ENCODE measurements around the gene PLOD2.
"Not testable (repeated sequence)": the region's sequence is repeated elsewhere in the genome, so short reads cannot be mapped to it uniquely, and the experiment has no call there.

PLOD2 gene

GRCh38 chr3:146134348-146135117 lies 26.5 kb downstream of the PLOD2 start:
- DNase-seq, result no peak

DNA sequence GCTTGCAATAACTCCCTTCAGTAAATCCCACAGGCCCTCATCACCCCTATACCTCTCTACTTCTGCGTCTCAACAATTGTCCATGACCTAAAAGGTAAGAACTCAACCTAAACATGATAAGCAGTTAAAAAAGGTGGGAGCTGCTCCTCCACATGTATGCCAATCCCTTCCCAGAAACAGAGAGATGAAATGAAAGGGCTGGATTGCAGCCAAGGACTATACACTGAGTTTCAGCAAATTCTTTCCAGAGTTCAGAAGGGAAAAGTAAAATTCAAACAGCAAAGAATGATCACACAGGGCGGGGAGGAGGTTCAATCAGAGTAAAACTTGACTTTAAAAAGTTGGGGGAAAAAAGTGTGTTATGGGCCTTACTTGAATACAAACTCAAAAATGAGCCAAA lies 27.5 kb downstream of the PLOD2 start:
- no peak for DNase-seq

- DNase-seq, result no peak
Measured at GRCh38 chr3:146131616-146132410, 29.2 kb downstream of the PLOD2 start.

DNA sequence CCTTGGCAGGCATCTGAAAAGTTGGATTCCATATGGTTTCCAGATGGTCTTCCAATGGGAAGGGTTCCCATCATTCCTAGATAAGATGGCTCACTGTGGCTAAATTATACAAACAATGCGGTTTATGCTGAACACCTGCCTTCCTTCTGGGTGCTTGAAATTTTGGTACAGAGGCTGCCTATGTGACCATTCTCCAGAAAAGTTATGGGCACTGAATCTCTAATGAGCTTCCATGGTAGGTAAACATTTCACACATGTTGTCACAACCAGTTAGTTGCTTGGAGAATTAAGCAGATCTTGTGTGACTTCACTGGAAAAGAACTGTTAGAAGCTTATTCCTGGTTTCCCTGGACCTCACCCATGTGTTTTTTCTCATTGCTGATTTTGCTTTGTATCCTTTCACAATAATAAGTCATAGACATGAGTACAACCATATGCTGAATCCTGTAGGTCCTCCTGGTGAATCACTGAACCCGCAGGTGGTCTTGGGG lies 30.1 kb downstream of the PLOD2 start:
- DNase-seq, result no peak

DNA sequence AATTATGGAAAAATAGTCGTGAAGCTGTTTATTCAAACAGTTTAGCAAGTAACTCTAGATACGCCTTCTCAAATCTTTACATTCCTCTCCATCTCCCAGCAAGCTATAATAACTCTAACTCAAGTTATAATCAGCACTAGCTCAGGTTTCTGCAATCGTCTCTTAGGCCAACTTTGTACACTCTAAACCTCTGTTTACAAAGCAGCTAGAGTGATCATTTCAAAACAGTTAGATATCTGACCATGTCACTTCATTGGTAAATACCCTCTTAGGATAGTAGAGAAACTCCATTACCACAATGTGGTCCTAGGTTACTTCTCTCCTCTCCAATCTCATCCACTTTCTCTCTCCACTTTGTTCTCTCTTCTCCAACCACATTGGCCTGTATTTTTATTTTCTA lies 31.2 kb downstream of the PLOD2 start:
- DNase-seq, result no peak

DNA sequence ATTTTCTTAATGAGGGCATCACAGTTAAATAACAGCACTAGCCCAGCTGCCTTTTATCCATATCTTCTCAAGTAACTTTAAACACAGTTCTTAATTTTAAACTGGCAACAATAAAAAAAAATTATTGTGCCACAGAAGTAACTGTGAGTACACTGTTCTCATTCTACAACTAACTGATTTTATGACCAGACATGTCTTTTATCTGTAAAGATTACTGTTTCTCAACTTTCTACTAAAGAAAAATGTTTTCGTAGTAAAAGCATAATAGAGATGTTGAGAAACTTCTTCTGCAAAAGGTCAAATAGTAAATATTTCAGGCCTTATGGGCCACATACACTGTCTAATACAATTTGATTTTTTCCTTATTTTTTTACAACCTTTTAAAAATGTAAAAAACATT lies 32.0 kb downstream of the PLOD2 start:
- DNase-seq, result no peak

DNA sequence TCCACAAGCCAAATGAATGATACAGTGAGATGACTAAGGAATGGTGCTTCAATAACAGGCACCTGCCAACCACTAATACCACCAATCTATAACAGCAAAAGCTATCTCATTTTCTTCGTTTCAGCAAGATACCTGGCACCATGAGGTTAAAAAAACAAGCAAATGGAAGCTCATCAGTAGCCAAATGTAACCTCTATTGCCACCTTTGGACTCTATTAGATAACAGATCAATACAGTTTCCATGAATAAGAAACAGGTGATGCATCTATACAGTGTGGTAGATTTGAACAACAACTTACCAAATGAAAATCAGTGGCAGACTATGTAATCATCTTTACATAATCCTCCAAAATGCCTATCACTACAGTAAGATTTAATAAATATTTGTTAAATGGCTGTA lies 32.8 kb downstream of the PLOD2 start:
- DNase-seq, result no peak

- DNase-seq, result no peak
Measured at GRCh38 chr3:146125951-146126350, 35.0 kb downstream of the PLOD2 start.

GRCh38 chr3:146124126-146124801 lies 36.7 kb downstream of the PLOD2 start:
- DNase-seq, result no peak

- DNase-seq, result no peak
Measured at GRCh38 chr3:146117406-146118285, 43.3 kb downstream of the PLOD2 start.

- DNase-seq, result no peak
Measured at GRCh38 chr3:146115619-146116018, 45.4 kb downstream of the PLOD2 start.

DNA sequence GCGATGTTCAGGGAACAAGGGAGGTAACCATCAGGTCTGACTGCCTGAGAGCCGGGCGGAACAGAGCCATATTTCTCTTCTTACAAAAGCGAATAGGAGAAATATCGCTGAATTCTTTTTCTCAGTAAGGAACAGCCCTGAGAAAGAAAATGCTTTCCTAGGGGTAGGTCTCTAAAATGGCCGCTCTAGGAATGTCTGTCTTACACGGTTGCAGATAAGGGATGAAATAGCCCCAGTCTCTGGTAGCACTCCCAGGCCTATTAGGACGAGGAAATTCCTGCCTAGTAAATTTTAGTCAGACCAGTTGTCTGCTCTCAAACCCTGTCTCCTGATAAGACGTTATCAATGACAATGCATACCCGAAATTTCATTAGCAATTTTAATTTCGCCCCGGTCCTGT lies 47.2 kb downstream of the PLOD2 start:
- DNase-seq, result not testable (repeated sequence)

- no peak for DNase-seq
Measured at GRCh38 chr3:146111337-146111736, 49.6 kb downstream of the PLOD2 start.

- DNase-seq, result no peak
Measured at GRCh38 chr3:146110161-146110560, 50.8 kb downstream of the PLOD2 start.

DNA sequence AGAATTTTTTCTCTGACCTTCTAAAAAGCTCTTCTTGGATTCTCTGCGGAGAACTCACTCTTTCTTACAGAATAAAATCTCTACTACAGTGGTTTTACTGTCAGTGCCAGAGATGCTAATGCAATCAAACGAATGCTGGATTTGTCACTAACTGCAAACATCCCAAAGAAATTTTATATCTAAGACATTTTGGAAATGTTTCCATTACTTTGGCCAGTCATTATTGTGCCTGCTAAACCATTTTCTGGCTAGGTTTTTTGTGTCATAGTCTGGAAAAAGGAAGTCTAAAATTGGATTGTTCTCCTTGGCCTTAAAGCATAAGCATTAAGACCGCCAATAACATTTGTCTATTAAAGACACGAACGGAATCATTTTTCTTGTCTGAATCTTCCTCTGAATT lies 54.0 kb downstream of the PLOD2 start:
- DNase-seq, result no peak

DNA sequence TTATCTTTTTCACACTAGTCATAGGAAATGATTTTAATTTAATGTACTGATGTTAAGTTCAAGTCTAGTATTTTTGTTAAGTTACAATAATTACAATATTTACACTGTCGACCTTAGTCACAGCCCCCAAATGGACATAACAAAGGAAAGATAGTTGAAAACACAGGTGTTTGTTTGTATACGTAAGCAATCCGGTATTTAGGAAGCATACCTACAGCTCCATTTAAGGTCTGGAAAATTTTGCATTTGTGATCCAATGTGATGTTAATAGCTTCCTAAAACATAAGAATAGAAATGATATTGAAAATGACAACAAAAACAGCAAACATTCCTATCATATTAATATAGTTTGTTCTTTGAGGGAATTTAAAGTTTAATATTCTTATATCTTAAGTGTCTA lies 56.9 kb downstream of the PLOD2 start:
- DNase-seq, result no peak

- no peak for DNase-seq
Measured at GRCh38 chr3:146102885-146103284, 58.1 kb downstream of the PLOD2 start.

DNA sequence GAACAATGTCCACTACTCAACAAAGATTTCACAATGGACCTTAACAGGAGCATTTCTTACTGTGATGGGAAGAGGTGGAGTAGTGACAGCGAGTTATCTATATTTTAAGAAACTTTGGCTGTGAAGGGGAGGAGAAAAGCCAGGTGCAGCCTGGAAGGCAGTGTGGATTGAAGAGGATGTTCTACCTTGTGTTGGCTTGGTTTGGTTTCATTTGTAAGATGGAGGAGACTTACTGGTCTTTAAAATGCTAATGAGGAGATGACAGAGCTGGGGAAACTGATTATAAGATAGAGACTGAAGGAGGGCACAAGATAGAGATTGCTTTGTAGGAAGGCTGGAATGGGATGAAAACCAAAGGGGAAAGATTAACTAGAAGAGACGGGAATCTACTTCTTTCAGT lies 59.4 kb downstream of the PLOD2 start:
- DNase-seq, result no peak

- DNase-seq, result no peak
Measured at GRCh38 chr3:146100825-146101444, 60.0 kb downstream of the PLOD2 start.

GRCh38 chr3:146100180-146100579 lies 60.8 kb downstream of the PLOD2 start:
- no peak for DNase-seq

DNA sequence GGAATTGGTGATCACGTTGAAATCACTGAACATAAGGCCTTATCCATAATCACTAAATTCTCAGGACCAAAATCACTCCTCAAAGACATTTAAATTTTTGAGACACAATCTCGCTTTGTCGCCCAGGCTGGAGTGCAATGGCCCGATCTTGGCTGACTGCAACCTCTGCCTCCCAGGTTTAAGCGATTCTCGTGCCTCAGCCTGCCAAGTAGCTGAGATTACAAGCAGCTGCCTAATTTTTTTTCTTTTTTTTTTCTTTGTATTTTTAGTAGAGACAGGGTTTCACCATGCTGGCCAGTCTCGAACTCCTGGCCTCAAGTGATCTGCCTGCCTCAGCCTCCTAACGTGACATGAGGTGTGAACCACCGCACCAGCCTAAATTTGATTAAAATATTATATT lies 61.7 kb downstream of the PLOD2 start:
- no peak for DNase-seq

GRCh38 chr3:146093896-146094295 lies 67.1 kb downstream of the PLOD2 start:
- no peak for DNase-seq

All from stimulated activated CD4-positive, alpha-beta T cell treated with anti-CD3 and anti-CD28 coated beads, Interleukin-4, amount 100 ng/mL, for 24 hours (primary cell).